K562 (cell line): ENCODE measurements around the gene CFAP141. TPM values are rescaled to one million over a fixed set of nuclear protein-coding genes. Genes with fewer than 3 reads are reported as not detected.

ENCODE experiments used
- ETV6 ChIP-seq, 3 experiments: fragments of 150-350 bp in 1 of 3; sonication (generic) in 1 of 3; formaldehyde crosslinking in 1 of 3; IDR thresholded peaks; 2 replicates each; pipeline versions ENCODE4 v1.6.1 to v1.8.0; 2014 to 2022; ENCODE audit warnings: borderline replicate concordance in 2 of 3, low read depth in 2 of 3, antibody characterized with exemption in 1 of 3, low read length in 1 of 3, mild to moderate bottlenecking in 1 of 3, missing genetic modification reagents in 1 of 3
- FOS ChIP-seq: IDR thresholded peaks from 3 replicates; pipeline ENCODE4 v1.6.1; 2011; ENCODE audit not compliant: insufficient read length; ENCODE audit errors: extremely low read depth
- HEY1 ChIP-seq: fragments of 250-450 bp; sonication (Bioruptor Pico); IDR thresholded peaks from 2 replicates; pipeline ENCODE4 v1.5.0; 2020; ENCODE audit warnings: mild to moderate bottlenecking, moderate library complexity, borderline replicate concordance
- HNRNPLL ChIP-seq: fragments of 200-400 bp; formaldehyde crosslinking; IDR thresholded peaks from 2 replicates; pipeline ENCODE4 v1.6.1; 2017; ENCODE audit warnings: low read length, low read depth, mild to moderate bottlenecking; ENCODE audit not compliant: poor library complexity, severe bottlenecking
- MCM5 ChIP-seq: fragments of 450-650 bp; IDR thresholded peaks from 2 replicates; pipeline ENCODE4 v1.6.1; 2016; ENCODE audit warnings: low read depth
- NR2C2 ChIP-seq, 2 experiments: fragments of 200-800 bp in 1 of 2; sonication (Bioruptor generic) in 1 of 2; sonication (generic) in 1 of 2; formaldehyde crosslinking in 1 of 2; IDR thresholded peaks; 2 replicates each; pipeline versions ENCODE4 v1.6.1 to v1.8.0; 2016 to 2022; ENCODE audit warnings: mild to moderate bottlenecking in 1 of 2, missing compliant biosample characterization in 1 of 2, missing genetic modification characterization in 1 of 2, missing genetic modification reagents in 1 of 2
- OTX1 ChIP-seq: fragments of 450-650 bp; formaldehyde crosslinking; IDR thresholded peaks from 2 replicates; pipeline ENCODE4 v1.4.0; 2022; ENCODE audit warnings: mild to moderate bottlenecking
- POLR2A ChIP-seq: fragments of 450-650 bp; conservative IDR thresholded peaks from 2 replicates; pipeline ENCODE4 v1.6.1; 2016
- RBM15 ChIP-seq: fragments of 200-400 bp; formaldehyde crosslinking; IDR thresholded peaks from 2 replicates; pipeline ENCODE4 v1.6.1; 2018; ENCODE audit warnings: mild to moderate bottlenecking, low read length, moderate library complexity; ENCODE audit not compliant: insufficient read depth
- RBM22 ChIP-seq: fragments of 200-400 bp; formaldehyde crosslinking; IDR thresholded peaks from 2 replicates; pipeline ENCODE4 v1.6.1; 2018; ENCODE audit warnings: low read length, low read depth; ENCODE audit not compliant: poor library complexity, severe bottlenecking
- SMARCA4 ChIP-seq: fragments of 450-650 bp; IDR thresholded peaks from 2 replicates; pipeline ENCODE4 v1.6.1; 2016
- TAF9B ChIP-seq: fragments of 450-650 bp; IDR thresholded peaks from 2 replicates; pipeline ENCODE4 v1.6.1; 2018; ENCODE audit warnings: mild to moderate bottlenecking; ENCODE audit not compliant: partially characterized antibody
- TGIF2 ChIP-seq: sonication (generic); formaldehyde crosslinking; IDR thresholded peaks from 2 replicates; pipeline ENCODE4 v1.8.1; 2022; ENCODE audit warnings: mild to moderate bottlenecking, missing genetic modification reagents, moderate library complexity
- ZFX ChIP-seq: sonication (generic); formaldehyde crosslinking; IDR thresholded peaks from 2 replicates; pipeline ENCODE4 v1.8.0; 2022; ENCODE audit warnings: mild to moderate bottlenecking, missing genetic modification reagents, moderate library complexity
- ZNF12 ChIP-seq: sonication (generic); formaldehyde crosslinking; IDR thresholded peaks from 2 replicates; pipeline ENCODE4 v1.4.0; 2020; ENCODE audit warnings: mild to moderate bottlenecking, missing genetic modification reagents
- polyA plus RNA-seq, 8 experiments: library from polyadenylated mRNA; depleted of rRNA in 4 of 8; stranded (reverse) in 5 of 8; unstranded in 3 of 8; fragments of >200 nt; fragmentation: Nextera tagmentation in 2 of 8; fragmentation: Illumina TruSeq in 1 of 8; extraction: Ambion mirVana in 2 of 8; extraction: Trizol in 1 of 8; gene quantifications; 2 replicates each; pipeline versions ENCODE4 v1.2.1 to v1.2.3, GENCODE V29; 2011 to 2014; ENCODE audit warnings: inconsistent platforms in 1 of 8, missing spikeins in 1 of 8
- total RNA-seq, 7 experiments: library from RNA; depleted of rRNA in 6 of 7; stranded (reverse); fragments of >200 nt in 6 of 7; fragmentation: Illumina TruSeq in 2 of 7; extraction: Trizol in 2 of 7; gene quantifications; 2 replicates each; pipeline versions ENCODE4 v1.2.1 to v1.2.3, GENCODE V29; 2011 to 2021; ENCODE audit warnings: low replicate concordance in 1 of 7
- TF ChIP-seq, protein P1 (sequence below): fragments of 450-650 bp; IDR thresholded peaks from 2 replicates; pipeline ENCODE4 v1.6.1; 2017; ENCODE audit warnings: antibody characterized with exemption, mild to moderate bottlenecking
- TF ChIP-seq, protein P2 (sequence below): sonication (generic); formaldehyde crosslinking; IDR thresholded peaks from 2 replicates; pipeline ENCODE4 v1.8.0; 2022; ENCODE audit warnings: missing genetic modification reagents, mild to moderate bottlenecking, borderline replicate concordance
- TF ChIP-seq, protein P3 (sequence below), 2 experiments: fragments of 200-800 bp in 1 of 2; sonication (Bioruptor generic) in 1 of 2; sonication (generic) in 1 of 2; formaldehyde crosslinking in 1 of 2; IDR thresholded peaks in 1 of 2; conservative IDR thresholded peaks in 1 of 2; 2 replicates each; pipeline versions ENCODE4 v1.5.0 to v1.6.1; 2016 to 2020; ENCODE audit warnings: missing compliant biosample characterization in 1 of 2, missing genetic modification characterization in 1 of 2, missing genetic modification reagents in 1 of 2

Gene CFAP141
- total and polyA plus RNA-seq, 9 of the 15 experiments (the other 6 are each of a cell fraction or from before 2014, with no cell fraction given) = not detected

- TF ChIP-seq ZNF12 (peak; percentile 48; the same call in 1 of the 2 replicates), ZFX (CRISPR knock-in tag) (peak; percentile 61), RBM22 (peak; percentile 60), MCM5 (no peak), ETV6 (IDR thresholded peaks at IDR 0.05; ENCODE audit: borderline replicate concordance in 1 of 2, low read depth in 2 of 2, low read length in 1 of 2) (no peak; a peak in 1 of 4 replicates), ETV6 (CRISPR knock-in tag; IDR thresholded peaks at IDR 0.05; ENCODE audit: borderline replicate concordance) (peak; percentile 44; the same call in 1 of the 2 replicates), RBM15 (no peak), TAF9B (peak; percentile 22), OTX1 (CRISPR knock-in tag) (peak; percentile 7; the same call in 1 of the 2 replicates), SMARCA4 (no peak), POLR2A (peak; percentile 31; the same call in 1 of the 2 replicates), HNRNPLL (peak; percentile 15), NR2C2 (CRISPR knock-in tag; IDR thresholded peaks at IDR 0.05) (no peak), NR2C2 (tag; IDR thresholded peaks at IDR 0.05) (peak; percentile 6; the same call in 1 of the 2 replicates), TGIF2 (CRISPR knock-in tag) (peak; percentile 3; the same call in 1 of the 2 replicates), FOS (no peak), HEY1 (CRISPR knock-in tag) (no peak)
- TF ChIP-seq, protein P1, sequence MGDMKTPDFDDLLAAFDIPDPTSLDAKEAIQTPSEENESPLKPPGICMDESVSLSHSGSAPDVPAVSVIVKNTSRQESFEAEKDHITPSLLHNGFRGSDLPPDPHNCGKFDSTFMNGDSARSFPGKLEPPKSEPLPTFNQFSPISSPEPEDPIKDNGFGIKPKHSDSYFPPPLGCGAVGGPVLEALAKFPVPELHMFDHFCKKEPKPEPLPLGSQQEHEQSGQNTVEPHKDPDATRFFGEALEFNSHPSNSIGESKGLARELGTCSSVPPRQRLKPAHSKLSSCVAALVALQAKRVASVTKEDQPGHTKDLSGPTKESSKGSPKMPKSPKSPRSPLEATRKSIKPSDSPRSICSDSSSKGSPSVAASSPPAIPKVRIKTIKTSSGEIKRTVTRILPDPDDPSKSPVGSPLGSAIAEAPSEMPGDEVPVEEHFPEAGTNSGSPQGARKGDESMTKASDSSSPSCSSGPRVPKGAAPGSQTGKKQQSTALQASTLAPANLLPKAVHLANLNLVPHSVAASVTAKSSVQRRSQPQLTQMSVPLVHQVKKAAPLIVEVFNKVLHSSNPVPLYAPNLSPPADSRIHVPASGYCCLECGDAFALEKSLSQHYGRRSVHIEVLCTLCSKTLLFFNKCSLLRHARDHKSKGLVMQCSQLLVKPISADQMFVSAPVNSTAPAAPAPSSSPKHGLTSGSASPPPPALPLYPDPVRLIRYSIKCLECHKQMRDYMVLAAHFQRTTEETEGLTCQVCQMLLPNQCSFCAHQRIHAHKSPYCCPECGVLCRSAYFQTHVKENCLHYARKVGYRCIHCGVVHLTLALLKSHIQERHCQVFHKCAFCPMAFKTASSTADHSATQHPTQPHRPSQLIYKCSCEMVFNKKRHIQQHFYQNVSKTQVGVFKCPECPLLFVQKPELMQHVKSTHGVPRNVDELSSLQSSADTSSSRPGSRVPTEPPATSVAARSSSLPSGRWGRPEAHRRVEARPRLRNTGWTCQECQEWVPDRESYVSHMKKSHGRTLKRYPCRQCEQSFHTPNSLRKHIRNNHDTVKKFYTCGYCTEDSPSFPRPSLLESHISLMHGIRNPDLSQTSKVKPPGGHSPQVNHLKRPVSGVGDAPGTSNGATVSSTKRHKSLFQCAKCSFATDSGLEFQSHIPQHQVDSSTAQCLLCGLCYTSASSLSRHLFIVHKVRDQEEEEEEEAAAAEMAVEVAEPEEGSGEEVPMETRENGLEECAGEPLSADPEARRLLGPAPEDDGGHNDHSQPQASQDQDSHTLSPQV = 0 out of 2 replicates have a peak, but pooled peaks have one; percentile 15
- TF ChIP-seq, protein P2, sequence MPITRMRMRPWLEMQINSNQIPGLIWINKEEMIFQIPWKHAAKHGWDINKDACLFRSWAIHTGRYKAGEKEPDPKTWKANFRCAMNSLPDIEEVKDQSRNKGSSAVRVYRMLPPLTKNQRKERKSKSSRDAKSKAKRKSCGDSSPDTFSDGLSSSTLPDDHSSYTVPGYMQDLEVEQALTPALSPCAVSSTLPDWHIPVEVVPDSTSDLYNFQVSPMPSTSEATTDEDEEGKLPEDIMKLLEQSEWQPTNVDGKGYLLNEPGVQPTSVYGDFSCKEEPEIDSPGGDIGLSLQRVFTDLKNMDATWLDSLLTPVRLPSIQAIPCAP = peak; percentile 49; the same call in 1 of the 2 replicates
- TF ChIP-seq, protein P3, sequence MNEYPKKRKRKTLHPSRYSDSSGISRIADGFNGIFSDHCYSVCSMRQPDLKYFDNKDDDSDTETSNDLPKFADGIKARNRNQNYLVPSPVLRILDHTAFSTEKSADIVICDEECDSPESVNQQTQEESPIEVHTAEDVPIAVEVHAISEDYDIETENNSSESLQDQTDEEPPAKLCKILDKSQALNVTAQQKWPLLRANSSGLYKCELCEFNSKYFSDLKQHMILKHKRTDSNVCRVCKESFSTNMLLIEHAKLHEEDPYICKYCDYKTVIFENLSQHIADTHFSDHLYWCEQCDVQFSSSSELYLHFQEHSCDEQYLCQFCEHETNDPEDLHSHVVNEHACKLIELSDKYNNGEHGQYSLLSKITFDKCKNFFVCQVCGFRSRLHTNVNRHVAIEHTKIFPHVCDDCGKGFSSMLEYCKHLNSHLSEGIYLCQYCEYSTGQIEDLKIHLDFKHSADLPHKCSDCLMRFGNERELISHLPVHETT (CRISPR knock-in tag; conservative IDR thresholded peaks at IDR 0.05 in 1 of 2, IDR thresholded peaks at IDR 0.05 in 1 of 2) = 0 out of 4 replicates have a peak, but pooled peaks of 1 of the 2 experiments have one; percentile 17
Measured at GRCh38 chr1:154221278-154222001, 15.3 kb upstream of the CFAP141 start (continued).
